GM19043 (cell line): ENCODE measurements around the gene ZNF578.
"Not testable (repeated sequence)": the region's sequence is repeated elsewhere in the genome, so short reads cannot be mapped to it uniquely, and the experiment has no call there.

Experiments
- ATAC-seq: cut with Tn5 transposase; IDR thresholded peaks from one replicate; pipeline ENCODE4 v1.9.1; 2021; ENCODE audit warnings: low read depth; ENCODE audit not compliant: unreplicated experiment

ZNF578 gene

GRCh38 chr19:52453324-52454094 lies at the start of gene ZNF578:
Gene ZNF578, plus strand, starts transcription at chr19:52453553. Its CDS starts 48,293 bp downstream, at chr19:52501846.
- no peak for ATAC-seq

DNA sequence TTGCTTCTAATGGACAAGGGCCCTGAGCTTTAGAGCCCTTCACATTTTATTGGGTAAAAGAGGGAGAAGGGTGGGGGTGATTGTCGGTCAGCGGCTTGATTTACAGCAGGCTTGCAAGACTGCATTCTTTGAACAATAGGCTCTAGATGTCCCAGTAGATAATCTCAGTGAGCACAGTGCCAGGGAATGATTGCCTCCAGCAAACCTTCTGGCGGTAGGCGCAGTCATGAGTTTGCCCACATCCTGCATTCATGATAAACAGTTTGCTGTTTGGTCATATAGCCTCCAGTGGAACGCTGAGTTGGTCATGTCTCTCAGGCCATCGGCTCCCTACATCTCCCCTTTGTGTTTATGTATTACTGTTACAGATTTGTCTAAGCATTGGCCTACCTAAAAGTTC lies 43.1 kb upstream of the ZNF578 start:
- no peak for ATAC-seq

DNA sequence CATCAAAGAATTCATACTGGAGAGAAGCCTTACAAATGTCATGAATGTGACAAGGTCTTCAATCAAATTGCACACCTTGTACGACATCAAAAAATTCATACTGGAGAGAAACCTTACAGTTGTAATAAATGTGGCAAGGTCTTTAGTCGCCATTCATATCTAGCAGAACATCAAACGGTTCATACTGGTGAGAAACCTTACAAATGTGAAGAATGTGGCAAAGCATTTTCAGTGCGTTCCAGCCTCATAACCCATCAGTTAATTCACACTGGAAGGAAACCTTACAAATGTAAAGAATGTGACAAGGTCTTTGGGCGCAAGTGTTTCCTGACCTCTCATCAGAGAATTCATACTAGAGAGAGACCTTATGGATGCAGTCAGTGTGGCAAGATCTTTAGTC lies 37.6 kb upstream of the ZNF578 start:
- no peak for ATAC-seq

- ATAC-seq, result no peak
These were observed 24.4 kb upstream of the ZNF578 start, which contains the start of gene ZNF534 for GRCh38 chr19:52428937-52429336. Gene ZNF534, plus strand, starts transcription at chr19:52429148. Its CDS starts 2,327 bp downstream, at chr19:52431475.

GRCh38 chr19:52442179-52442578 lies 11.2 kb upstream of the ZNF578 start:
- no peak for ATAC-seq

DNA sequence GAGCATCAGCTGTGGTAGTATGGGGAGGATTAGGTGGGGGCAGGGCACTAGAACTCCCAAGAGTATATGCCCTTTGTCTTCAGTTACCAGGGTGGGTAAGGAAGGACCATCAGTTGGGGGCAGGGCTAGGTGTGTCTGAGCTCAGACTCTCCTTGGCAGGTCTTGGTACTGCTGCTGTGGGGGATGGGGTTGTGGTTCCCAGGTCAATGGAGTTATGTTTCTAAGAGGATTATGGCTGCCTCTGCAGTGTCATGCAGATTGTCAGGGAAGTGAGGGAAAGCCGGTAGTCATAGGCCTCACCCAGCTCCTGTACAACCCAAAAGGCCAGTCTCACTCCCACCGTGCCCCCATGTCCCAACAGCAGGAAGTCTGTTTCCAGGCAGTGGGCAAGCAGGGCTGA lies 8.8 kb upstream of the ZNF578 start:
- ATAC-seq, result no peak

DNA sequence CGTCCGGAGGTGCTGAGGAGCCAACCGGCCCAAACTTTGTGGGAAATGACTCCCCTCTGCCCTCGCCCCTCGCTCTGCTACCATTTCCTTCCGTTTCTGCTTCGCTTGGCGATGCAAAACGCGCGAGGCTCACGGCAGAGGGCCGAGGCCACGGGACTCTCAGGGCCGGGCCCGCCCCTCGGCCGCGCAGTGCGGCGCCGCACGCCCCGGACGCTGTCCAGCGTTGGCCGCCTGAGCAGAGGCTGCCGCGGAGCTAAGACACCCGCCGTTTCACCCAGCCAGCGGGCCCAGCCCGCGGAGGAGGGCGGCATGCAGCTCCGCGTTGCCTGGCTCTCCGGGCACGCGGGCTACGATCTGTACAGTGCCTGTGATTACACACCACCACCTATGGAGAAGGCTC lies 2.1 kb upstream of the ZNF578 start:
- ATAC-seq, result no peak

- no peak for ATAC-seq
These were observed 11.6 kb downstream of the ZNF578 start for GRCh38 chr19:52464798-52465470.

GRCh38 chr19:52473655-52474350 lies 20.4 kb downstream of the ZNF578 start:
- ATAC-seq, result no peak

DNA sequence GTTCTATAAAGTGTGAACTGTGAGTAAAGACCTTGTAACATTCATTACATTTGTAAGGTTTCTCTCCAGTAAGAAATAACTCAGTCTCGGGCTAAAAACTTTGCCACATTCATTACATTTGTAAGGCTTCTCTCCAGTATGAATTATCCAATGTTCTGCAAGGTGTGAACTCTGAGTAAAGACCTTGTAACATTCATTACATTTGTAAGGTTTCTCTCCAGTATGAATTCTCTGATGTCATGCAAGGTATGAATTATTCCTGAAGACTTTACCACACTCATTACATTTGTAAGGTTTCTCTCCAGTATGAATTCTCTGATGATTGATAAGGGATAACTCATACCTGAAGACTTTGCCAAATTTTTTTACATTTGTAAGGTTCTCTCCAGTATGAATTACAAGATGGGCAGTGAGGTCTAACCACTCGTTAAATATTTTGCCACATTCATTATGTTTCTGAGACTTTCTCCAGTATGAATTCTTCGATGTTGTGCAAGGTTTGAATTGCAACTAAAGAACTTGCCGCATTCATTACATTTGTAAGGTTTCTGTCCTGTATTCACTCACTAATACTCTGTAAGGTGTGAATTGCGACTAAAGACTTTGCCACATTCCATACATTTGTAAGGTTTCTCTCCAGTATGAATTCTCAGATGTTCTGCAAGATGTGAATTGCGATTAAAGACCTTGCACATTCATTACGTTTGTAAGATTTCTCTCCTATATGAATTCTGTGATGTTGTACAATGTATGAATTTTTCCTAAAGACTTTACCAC lies 21.2 kb downstream of the ZNF578 start:
- ATAC-seq, result no peak

DNA sequence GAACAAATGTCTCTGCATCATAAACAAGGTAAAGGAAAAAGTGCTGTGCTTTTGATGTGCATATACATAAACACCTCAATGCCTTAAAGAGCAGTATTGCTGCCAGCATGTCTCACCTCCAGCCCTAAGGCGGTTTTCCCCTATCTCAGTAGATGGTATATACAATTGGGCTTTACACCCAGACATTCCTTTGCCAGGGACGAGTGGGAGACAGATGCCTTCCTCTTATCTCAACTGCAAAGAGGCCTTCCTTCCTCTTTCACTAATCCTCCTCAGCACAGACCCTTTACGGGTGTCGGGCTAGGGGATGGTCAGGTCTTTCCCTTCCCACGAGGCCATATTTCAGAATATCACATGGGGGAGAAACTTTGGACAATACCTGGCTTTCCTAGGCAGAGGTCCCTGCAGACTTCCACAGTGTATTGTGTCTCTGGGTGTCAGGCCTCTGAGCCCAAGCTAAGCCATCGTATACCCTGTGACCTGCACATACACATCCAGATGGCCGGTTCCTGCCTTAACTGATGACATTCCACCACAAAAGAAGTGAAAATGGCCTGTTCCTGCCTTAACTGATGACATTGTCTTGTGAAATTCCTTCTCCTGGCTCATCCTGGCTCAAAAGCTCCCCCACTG lies 30.9 kb downstream of the ZNF578 start:
- ATAC-seq, result not testable (repeated sequence)

DNA sequence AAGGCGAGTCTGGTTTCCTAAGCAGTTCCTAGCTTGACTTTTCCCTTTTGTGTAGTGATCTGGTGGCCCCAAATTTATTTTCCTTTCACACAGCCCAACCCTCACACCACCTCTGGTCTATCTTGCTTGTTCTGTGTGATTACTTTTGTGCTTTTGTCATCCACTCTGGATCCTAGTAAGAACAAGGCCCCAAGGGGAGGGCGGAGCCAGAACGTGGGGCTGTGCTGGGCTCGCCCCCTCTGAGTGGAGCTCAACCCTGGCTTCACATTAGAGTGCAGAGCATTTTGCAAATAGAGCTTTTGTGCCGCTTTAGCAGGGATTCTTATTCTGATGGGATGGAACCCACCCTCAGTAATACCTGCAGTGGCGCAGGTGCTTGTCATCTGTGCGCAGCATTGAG lies 31.7 kb downstream of the ZNF578 start:
- not testable (repeated sequence) for ATAC-seq

DNA sequence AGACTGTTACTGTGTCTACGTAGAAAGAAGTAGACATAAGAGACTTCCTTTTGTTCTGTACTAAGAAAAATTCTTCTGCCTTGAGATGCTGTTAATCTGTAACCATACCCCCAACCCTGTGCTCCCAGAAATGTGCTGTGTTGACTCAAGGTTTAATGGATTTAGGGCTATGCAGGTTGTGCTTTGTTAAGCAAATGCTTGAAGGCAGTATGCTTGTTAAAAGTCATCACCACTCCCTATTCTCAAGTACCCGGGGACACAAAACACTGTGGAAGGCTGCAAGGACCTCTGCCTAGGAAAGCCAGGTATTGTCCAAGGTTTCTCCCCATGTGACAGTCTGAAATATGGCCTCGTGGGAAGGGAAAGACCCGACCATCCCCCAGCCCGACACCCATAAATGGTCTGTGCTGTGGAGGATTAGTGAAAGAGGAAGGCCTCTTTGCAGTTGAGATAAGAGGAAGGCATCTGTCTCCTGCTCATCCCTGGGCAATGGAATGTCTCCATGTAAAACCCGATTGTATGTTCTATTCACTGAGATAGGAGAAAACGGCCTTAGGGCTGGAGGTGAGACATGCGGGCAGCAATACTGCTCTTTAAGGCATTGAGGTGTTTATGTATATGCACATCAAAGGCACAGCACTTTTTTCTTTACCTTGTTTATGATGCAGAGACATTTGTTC lies 32.3 kb downstream of the ZNF578 start:
- not testable (repeated sequence) for ATAC-seq

GRCh38 chr19:52492201-52492993 lies 39.0 kb downstream of the ZNF578 start:
- no peak for ATAC-seq

DNA sequence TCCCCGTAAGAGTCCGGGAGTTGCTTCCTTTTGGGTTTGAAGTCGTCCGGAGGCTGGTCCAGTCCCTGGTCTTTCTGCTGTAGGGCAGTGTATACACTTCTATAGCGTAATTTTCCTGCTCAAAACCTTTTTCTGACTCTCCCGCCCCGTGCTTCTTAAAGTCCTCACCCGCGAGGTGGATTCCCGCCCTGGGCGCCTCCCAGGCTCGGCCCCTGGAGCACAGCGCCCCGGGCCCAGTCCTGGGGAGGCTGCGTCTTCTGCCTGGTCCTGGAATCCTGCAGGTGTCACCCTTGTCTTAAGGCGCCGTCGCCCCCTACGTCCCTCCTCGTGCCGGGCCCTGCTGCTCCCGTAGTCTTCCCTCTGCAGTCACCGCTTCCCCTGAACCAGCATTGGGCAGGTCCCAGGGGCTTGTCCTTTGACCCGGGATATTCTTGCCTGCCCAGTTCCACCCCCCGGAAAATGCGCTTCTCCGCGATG lies 39.7 kb downstream of the ZNF578 start:
- no peak for ATAC-seq

DNA sequence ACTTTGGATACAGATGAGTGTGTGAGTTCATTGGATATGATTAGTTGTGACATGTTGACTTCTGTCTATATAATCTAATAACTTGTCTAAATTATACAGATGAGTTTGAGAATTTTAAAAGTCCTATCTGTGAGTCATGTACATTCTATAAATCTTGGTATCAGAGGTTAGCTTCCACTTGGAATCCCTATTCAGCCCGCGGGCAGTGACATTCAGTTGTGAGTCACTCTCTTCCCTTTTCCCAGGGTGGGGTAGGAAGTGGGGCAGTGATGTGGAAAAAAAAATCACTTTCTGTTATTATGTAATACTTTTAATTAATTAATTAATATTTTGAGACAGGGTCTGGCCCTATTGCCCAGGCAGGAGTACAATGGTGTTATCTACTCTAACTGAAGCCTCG lies 41.2 kb downstream of the ZNF578 start:
- no peak for ATAC-seq

- ATAC-seq, result no peak
These were observed 45.2 kb downstream of the ZNF578 start for GRCh38 chr19:52498571-52498970.

DNA sequence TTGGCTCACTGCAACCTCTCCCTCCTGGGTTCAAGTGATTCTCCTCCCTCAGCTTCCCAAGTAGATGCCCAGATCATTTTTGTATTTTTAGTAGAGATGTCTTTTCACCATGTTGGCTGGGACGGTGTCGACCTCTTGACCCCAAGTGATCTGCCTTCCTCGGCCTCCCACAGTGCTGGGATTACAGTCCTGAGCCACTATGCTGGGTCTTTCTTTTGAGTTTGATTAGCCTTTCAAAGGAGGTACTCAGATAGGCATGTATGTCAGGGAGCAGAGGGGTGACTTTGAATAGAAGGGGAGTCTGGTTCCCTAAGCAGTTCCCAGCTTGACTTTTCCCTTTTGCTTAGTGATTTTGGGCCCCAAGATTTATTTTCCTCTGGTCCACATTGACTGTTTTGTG lies 47.1 kb downstream of the ZNF578 start:
- ATAC-seq, result not testable (repeated sequence)

- ATAC-seq, result not testable (repeated sequence)
These were observed 47.6 kb downstream of the ZNF578 start for GRCh38 chr19:52500991-52501390.
